GM19467 (cell line): ENCODE measurements around the gene EZR.
"Not testable (repeated sequence)": the region's sequence is repeated elsewhere in the genome, so short reads cannot be mapped to it uniquely, and the experiment has no call there.

Source experiments
- ATAC-seq: cut with Tn5 transposase; IDR thresholded peaks from one replicate; pipeline ENCODE4 v1.9.1; 2021; ENCODE audit warnings: mild to moderate bottlenecking, moderate library complexity; ENCODE audit not compliant: unreplicated experiment

The EZR gene

DNA sequence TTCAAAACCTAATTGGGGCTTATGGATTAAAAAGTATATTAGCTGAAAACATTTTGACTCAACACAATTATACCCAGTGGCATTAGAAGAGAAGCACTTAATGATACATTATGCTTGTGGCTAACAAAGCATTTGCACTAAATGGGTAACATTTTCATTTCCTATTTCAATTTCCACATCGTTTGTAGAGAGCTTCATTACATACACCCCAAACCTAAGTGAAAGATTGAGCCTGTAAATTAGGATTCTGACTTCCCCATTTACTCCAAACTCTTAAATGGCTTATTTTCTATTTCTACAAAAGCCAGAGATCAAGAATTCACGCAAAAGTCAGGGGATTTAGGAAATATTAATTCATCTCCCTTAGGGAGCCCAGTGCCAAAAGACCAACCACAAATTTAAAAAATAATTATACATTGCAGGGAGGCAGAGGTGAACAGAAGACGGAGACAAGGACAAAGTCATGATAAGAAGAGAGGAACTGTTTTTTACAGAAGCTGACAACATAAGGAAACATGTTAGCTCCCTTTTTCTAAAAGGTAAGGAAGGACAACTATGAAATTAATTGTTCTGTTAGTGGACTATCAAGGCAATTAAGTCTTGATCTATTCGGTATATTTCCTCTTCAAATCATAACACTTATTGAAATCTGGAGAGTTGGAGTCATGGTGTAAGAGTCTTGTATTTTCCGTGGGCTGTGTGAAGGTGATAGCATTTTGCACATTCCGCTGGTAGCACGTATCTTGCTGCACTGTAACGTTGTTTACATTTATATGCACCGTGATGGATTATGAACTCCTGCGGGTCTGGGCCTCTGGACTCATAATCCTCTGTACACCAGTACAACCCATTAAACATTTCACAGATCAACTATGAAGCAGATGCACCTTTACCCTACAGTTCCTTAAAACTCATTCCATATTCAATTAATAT, 24.8 kb upstream of the EZR start:
- ATAC-seq: no peak

DNA sequence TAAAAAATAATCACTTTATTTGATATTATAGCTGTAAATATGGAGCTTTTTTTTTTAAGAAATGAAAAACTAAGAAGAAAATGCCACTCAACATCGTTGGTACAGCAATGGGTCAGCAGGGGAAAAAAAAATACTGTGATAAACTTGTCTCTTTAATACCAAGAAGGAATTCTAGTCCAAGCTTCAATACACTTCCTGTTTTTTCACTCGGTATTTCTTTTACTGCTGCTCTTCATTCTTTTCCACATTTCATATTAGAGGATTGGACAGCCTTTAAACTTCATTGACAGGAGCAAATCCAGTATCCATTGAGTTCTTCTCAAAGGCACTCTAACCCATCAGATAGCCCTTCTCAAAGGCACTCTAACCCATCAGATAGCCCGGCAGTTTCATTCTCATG, 22.2 kb upstream of the EZR start:
- ATAC-seq: no peak

DNA sequence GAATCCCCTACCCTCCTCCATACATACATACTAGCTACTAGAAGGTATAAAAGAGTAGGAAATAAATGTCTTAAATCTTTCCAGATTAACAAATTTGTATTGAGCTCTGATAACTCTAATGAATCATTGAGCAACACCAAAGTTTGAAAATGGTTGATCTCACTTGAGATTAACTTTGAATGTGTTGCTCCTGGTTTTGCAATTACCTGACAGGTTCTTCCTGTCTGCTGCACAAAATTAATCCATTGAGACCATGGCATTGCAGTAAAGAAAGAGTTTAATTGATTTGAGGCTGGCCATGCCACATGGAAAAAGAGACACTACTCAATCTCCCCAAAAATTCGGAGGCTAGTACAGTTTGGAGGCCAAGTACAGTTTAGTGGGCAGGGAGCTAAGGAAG, 21.3 kb upstream of the EZR start:
- ATAC-seq: no peak

DNA sequence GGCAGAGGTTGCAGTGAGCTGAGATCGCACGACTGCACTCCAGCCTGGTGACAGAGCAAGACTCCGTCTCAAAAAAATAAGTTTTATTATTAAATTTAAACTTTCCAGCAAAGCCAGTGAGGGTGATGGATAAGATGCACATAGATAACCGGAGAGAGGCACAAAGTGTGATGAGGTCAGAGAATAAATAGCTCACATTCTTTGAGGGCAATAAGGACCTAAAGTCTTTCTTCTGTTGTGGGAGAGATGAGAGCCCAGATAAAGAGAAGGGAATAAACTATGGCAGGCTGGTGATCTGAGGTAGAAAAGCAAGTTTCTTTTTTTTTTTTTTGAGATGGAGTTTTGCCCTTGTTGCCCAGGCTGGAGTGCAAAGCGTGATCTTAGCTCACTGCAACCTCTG, 20.6 kb upstream of the EZR start:
- no peak for ATAC-seq

DNA sequence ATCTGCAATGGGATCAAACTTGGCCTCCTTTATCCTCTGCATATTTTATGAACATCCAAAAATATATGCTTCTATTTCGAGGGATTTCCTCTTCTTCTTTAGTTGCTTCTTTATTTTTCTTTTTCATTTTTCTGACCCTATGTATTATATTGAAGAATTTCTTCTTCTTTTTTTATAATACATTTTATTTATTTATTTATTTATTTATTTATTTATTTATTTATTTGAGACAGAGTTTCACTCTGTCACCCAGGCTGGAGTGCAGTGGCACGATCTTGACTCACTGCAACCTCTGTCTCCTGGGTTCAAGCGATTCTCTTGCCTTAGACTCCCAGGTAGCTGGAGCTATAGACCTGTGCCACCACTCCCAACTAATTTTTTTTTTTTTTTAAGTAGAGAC, 19.6 kb upstream of the EZR start:
- not testable (repeated sequence) for ATAC-seq

DNA sequence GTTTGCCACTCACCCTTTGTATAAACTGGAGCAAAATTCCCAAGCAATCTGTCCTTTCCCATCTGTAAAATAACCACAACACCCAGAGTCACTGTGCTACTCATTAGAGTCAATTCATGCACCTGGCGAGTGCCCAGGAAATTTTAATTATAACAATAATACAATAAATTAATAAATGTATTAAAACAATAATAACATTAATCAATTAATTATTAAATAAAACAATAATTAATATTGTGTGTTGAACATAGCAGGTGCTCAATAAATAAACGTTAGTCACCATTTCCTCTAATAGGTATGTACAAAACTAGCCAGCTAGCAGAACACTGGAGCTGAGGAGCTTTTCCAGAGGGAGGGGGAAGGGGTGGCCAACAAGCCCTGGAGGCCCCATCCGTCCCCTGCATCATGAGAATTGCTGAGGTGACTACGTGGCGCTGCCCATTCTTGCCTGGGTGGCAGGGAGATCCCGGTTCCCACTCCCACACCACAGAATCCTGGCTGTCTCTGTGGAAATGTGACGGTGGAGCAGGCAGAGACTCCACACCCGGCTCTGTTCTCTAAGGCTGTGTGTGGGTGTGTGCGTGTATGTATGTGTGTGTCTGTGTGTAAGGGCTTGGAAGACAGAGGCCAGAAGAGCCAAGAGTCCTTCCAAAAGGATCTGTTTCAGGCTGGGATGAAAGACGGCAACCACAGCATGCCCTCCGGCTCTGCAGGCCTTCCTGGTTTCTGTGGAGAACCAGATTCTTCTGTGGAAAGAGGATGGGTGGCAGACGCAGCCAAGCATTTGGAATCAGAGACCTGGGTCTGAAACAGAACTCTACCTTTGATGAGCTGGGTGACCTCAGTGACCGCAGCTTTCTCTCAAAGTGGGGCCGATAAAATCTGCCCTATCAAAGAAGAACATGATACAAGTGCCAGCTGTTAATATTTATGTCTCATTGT, 18.8 kb upstream of the EZR start:
- ATAC-seq: no peak

DNA sequence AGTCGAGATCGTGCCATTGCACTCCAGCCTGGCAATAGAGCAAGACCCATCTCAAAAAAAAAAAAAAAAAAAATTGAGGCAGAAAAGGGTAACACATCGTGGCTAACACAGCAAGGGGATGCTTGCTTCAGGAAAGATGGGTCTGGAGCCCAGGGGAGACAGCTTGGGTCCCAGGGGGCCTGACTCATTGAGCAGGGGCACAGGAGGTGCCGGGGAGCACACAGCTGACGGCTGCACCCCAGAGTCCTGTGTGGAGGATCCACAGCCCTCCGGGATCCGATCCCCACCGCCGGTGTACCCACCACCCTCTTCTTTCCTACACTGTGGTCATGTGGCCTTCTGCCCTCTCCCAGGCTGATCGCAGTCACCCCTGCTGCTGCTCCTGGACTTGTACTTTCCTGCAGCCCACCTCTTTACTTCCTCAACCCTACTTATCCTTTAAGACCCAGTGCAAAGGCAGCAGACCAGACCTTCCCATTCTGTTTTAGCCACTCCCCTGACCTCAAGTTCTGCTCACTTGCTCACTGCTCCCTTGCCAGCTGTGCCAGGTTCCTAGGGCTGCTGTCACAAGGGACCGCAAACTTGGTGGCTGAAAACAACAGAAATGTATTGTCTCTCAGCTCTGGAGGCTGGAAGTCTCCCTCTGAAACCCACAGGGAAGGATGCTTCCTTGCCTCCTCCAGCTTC, 17.6 kb upstream of the EZR start:
- no peak for ATAC-seq

DNA sequence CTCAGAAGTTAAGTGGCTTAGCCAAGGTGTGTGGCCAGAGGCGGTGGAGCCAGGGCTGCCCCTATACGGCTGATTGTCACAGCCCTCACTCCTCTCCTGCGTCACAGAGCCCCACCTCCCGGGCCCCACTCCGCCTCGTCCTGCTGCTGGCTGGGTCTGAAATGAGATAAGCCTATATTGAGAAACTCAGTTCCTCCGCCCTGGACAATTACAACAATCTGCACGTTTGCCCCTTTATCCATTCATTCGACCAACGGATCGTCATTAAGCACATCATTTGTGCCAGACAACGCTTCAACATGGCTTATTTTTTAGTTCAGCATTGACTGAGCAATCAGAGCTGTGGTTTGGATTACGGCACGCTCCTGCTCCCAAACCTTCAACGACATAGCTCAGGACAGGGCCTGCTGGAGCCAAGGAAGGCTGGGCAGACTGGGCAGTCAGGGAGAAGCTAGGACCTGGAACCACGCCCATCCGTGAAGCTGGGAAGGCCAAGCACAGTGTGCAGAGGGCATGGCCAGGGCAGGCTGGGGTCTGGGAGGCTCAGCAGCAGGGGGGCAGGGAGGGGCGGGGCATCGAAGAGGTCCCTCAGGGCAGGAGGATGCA, 16.6 kb upstream of the EZR start:
- no peak for ATAC-seq

DNA sequence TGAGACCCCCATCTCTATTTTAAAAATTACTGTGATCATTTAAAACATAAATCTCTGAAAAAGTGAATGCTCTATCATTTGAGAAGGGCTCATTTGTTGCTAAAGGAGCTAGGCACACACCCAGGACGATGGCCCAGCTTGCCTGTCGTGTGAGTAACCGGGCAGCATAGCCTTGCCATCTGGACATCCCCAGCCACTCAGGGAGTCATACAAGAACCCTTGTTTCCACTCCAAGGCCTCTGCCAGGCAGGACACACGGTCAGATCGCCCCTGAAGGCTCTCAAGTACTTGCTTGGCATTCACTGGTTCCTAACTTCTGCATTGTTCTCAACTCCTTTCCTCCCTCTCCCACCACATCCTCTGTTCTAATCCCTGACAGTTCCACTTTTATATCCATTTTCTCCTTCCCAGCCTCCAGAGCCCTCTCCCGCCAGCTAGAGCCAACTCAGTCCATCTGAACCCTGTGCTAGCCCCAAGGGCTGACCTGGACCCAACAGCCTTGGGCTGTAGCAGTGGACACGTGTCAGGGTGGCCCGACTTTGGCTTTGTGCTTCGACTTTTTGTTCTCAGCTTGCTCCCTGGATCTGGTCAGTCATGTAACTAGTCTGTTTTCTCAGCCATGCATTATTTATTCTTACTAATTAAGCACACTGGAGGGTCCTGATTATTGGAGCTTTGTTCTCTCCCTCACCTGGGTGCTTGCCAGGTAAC, 15.7 kb upstream of the EZR start:
- ATAC-seq: no peak

DNA sequence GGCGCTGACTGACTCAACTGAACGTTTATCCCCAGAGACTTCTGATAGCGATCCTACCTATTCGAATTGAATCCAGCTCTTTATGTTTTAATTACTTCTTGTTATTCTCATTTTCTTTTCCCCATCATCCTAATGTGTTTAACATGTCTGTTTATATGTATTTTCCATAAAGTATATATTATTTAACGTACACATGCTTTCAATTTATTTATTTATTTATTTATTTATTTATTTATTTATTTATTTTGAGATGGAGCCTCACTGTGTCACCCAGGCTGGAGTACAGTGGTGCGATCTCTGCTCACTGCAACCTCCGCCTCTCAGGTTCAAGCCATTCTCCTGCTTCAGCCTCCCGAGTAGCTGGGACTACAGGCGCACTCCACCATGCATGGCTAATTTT, 13.6 kb upstream of the EZR start:
- not testable (repeated sequence) for ATAC-seq

DNA sequence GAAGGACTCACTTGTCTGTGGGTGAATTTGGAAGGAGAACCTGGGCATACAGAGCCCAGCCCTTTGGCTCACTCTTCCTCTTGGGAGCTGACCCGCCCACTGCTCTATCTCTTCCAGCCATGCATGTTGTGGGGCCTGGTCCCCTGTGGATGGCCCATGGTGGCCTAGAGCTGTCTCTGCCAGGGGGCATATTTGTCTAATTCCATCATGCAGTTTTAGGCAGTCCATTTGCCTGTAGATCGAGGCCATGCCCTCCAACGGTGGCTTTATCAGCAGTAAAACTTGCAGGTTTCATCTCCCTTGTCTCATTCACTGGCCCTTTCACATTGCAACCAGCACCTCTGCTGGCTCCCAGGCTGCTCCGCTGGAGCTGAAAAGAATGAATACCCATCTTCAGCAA, 12.9 kb upstream of the EZR start:
- no peak for ATAC-seq

DNA sequence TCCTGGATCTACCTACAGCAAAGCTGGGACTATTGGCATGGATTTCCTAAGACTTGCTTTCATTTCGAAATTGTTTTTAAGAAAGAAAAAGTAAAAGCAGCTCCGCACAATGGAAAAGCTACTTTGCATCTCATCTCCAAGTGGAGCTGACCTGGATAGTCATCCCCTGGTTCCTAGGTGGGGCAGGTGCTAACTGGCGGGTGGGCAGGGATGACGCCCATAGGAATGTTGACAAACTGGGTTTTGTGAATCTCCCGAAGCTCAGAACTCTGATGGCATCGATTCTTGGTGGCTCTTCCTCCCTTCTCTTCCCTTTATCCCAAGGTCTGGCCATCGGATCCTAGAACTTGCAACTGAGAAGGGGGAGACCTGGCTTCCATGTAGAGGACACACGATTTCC, 12.4 kb upstream of the EZR start:
- no peak for ATAC-seq

DNA sequence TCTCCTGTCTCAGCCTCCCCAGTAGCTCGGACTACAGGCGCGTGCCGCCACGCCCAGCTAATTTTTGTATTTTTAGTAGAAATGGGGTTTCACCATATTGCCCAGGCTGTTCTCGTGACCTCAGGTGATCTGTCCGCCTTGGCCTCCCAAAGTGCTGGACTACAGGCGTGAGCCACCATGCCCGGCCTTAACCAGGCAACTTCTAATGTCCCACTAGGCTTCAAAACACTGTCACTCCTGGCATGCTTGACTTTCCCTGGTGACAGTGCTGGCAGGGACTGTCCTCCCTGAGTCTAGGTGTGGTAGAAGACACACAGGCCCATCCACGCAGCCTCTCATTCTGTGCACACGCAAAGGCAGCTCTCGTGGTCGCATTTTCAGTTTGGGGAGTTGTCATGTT, 11.6 kb upstream of the EZR start:
- ATAC-seq: no peak

DNA sequence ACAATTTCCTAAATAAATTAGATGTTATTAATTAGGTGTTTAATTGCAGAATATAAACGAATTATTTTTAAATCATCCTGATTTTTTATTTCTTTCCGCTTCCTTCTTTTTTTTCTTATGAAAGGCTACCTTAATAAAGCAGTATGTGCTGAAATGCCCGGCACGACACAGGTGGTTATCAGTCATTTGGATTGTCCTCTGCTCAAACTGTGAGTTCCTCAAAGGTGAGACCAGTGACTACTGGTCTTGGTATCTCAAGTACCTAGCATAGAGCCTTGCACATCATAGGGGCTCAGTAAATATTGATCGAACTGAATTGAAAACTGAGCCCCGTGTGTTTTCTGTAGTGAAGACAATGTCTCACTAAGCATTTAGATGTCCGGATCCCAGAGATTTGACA, 9.6 kb upstream of the EZR start:
- no peak for ATAC-seq

DNA sequence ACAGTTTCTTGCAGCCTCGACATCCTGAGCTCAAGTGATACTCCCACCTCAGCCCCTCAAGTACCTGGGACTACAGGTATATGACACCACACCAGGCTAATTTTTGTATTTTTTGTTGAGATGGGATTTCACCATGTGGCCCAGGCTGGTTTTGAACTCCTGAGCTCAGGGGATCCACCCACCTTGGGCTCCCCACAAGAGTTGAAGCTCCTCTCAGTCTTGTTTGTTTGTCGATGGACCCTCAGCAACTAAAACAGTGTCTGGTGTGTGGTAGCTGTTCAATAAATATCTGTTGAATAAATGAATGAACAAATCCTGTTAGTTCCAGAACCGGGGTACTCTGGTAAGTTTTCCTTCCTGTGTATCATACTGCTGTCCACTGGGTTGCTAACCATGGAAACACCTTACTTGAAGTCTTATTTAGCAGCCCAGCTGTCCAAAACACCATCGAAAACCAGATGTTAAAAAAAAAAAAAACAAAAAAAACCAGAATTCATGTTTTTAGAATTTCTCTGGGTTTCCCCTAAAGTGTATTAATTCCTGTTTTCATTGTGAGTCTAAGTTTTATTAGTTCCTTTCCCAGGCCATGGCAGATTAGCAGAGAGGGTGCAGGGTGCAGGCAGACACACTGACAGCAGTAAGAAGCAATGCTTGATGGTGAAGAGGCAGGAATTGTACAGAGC, 7.8 kb upstream of the EZR start:
- peak; percentile 45 for ATAC-seq

DNA sequence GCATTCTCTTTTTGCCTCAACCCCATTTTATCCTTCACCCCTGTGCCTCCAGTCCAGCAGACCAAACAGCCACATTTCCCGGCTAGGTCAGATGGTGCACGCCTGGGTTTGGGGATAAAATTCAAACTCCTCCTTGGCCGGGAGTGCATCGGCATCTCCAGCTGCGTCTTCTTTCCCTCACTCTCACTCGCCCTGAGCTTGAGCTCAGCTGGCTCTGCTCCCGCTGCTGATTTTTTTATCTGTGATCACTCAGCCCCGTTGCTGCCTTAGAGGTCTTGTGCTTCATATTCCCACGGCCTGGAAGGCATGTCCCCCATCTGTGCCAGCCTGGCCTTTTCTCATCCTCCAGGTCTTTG, 6.8 kb upstream of the EZR start:
- no peak for ATAC-seq

DNA sequence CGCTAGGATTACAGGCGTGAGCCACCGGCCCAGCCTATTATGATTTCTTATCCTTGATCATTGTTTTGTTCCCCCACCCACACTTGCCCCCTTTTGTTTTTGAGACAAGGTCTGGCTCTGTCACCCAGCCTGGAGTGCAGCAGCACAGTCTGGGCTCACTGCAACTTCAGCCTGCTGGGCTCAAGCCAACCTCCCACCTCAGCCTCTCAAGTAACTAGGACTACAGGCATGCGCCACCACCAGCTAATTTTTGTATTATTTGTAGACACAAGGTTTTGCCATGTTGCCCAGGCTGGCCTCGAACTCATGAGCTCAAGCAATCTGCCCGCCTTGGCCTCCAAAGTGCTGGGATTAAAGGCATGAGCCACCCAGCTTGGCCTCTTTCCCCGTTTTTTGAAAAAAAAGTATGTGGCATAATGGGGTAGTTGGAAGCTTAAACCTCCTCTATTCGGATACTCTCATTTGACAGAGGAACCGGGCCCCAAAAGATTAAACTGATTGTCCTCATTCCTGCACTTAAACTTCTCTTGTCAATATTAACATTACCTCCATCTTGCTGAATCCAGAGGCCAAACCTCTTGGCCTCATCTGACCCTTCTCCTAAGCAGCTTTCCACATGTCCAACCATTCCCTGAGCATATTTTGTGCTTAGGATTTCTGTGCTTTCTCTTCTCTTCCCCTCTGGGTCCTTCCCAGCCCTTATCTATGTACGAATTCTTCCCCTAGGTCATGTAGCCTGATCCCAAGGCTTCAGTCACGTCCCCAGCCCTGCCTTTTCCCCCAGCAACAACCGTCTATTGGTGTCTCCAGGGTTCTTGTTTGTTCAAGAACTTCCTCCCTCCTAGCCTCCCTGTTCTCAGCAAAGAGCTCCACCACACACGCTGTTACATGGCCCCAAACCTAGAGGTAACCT, 6.1 kb upstream of the EZR start:
- ATAC-seq: no peak

DNA sequence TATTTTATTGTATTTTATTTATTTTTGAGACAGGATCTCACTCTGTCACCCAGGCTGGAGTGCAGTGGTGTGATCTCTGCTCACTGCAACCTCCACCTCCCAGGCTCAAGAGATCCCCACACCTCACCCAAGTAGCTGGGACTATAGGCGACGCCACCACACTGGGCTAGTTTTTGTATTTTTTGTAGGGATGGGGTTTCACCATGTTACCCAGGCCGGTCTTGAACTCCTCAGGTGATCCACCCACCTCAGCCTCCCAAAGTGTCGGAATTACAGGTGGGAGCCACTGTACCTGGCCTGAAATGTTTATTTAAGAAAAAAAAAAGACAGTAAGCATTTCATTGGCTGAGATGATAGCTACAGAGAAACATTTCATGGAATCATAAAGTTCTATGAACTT, 4.4 kb upstream of the EZR start:
- ATAC-seq: not testable (repeated sequence)
